Activated CD8-positive, alpha-beta memory T cell treated with anti-CD3 and anti-CD28 coated beads for 1 hour (primary cell): ENCODE data around the gene SPP1.
"Not testable (repeated sequence)": the region's sequence is repeated elsewhere in the genome, so short reads cannot be mapped to it uniquely, and the experiment has no call there.

Source experiments
- DNase-seq, 2 donors: peaks; one replicate each; pipeline ENCODE4 v3.0.0-alpha.2; 2020; ENCODE audit warnings: low read depth in 1 of 2; ENCODE audit errors: extremely low read depth in 1 of 2

Gene SPP1

DNA sequence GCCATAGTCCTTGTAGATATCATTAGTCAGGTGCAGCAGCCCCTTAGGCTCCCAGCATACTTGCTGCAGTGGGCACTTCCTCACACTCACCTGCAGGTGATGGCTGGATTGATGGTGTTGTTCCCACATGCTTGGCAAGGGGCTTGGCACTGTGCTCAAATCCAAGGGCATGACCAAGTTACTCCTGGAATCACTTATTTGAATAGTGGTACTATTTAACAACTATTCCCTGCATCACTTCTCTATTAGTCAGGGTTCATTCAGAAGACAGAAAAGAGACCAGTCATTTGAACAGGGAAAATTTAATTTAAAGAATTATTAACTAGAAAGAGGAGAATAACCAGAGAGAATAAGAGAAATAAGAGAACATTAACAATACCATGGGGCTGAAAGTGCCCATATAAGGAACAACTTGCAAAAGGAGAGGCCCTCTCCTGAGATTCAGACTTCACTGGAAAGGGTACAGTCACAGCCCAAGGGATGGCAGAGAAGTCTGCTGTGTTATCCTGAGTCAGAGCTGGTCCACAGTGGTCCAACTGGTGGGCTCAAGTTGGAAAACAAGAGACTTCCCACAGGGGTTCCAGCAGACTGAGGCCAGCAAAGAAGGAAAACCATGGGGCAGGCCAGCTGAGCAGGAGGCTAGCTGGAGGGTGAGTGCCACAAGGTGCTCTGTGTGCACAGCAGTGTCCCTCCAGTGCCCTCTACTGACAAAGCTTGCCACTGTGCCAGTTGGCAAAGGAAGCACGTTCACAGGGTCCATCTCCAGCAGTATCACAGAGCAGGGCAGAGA, 9.8 kb downstream of the SPP1 start:
- no peak for DNase-seq

- no peak for DNase-seq
Observed at GRCh38 chr4:87985887-87986200, 10.3 kb downstream of the SPP1 start.

GRCh38 chr4:87986508-87986907, 11.0 kb downstream of the SPP1 start:
- no peak for DNase-seq

GRCh38 chr4:87989765-87990164, 14.3 kb downstream of the SPP1 start:
- no peak for DNase-seq

GRCh38 chr4:87995435-87995834, 19.9 kb downstream of the SPP1 start:
- DNase-seq = no peak

GRCh38 chr4:87999191-87999691, 23.7 kb downstream of the SPP1 start:
- not testable (repeated sequence) for DNase-seq

DNA sequence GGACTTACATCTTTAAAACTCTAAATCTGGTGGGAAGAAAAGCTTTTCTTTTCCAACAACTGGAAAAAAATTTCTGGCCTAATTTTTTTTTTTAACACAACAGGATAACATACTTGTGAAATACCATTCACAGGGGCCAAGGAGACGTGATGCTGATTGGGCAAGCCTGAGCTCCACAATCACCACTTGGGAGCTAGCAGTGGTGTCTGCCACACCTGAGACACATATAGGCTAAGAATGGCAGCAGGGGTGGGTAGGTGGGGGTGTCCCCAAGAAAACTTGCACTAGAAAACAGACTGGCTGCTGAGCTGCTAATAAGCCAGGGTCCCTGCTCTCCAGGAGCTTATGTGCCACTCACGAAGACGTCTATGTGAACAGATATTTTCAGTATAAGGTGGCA, 26.4 kb downstream of the SPP1 start:
- no peak for DNase-seq

DNA sequence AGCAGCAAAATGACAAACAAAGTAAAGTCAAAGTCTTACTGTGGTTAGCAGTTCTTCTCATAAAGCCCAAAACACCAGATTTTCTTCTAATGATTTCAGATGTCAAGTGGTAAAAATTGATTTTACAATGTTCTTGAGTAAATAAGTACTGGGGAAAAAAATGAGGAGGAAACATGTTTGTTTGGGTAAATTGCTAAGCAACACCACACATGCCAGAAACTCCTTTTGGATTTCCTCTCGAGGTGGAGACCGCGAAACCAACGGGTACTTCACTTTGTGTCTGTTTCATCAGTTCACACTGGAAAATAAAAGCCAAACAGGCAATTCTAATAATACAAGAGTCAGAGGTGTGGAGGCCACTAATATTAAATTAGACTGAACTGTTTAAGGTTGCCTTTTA, 27.3 kb downstream of the SPP1 start:
- no peak for DNase-seq

GRCh38 chr4:88003261-88003660, 27.7 kb downstream of the SPP1 start:
- no peak for DNase-seq

DNA sequence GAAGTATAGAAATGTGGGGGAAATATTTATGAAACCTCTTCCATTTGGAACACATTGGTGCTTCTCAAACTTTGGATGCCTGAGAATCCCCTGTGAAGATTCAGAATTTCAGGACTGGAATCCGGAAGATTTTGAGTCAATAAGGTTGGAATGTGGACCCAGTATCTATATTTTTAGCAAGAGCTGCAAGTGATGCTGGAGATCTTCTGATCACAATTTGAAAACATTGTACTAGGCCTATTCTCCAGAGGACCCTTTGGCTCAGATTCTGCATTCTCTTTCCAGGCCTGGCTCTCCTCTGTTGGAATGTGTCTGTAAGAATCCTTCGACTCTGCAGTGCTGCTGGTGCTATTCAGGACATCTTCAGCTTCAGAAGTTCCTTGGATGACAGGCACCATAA, 29.6 kb downstream of the SPP1 start:
- DNase-seq = no peak

- no peak for DNase-seq
Observed at GRCh38 chr4:88005946-88006345, 30.4 kb downstream of the SPP1 start.

GRCh38 chr4:88006956-88007303, 31.4 kb downstream of the SPP1 start:
- DNase-seq = no peak

DNA sequence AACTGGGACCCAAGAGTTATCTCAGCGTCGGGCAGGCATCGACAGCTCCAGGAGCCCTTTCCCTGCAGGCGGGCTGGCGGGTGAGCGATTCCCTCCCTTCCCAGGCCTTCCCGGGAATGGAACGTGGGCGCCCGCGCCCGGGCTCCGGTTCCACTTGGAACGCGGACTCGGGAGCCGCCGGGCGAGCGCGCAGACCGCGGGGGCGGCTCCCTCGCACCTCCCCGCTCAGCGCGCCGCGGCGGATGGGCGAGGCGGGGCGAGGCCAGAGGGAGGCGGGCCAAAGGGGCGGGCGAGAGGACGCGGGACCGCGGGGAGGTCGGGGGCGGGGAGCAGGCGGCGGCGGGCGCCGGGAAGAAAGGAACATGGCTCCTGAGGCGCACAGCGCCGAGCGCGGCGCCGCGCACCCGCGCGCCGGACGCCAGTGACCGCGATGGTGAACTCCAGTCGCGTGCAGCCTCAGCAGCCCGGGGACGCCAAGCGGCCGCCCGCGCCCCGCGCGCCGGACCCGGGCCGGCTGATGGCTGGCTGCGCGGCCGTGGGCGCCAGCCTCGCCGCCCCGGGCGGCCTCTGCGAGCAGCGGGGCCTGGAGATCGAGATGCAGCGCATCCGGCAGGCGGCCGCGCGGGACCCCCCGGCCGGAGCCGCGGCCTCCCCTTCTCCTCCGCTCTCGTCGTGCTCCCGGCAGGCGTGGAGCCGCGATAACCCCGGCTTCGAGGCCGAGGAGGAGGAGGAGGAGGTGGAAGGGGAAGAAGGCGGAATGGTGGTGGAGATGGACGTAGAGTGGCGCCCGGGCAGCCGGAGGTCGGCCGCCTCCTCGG, 32.0 kb downstream of the SPP1 start, which contains the start of gene PKD2:
PKD2 (plus strand) TSS at position 332 of the 818 bp plus-strand sequence; CDS start at position 431, 99 bp downstream.
- DNase-seq = peak; percentile 14 to 74

GRCh38 chr4:88008122-88008742, 32.7 kb downstream of the SPP1 start:
- DNase-seq = no peak

DNA sequence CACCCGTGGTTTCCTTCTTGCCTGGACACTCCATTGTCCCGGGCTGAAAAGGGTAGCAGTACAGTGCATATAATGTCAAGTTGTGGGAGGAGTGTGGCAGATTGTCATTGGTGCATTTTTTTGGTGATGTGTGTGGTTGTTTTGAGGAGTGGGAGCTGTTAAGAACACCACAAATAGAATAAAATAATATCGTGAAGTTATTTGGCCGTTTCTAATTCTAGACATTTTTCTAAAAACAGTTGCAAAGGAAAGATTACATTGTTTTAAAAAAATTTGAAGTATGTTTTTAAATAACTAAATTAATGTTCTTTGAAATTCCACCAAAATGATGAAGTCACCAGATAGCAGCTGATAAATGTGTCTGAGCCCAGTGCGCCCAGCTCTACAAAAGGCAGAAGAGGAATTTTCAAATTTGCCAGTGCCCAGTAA, 33.2 kb downstream of the SPP1 start:
- no peak for DNase-seq

GRCh38 chr4:88009871-88010270, 34.4 kb downstream of the SPP1 start:
- DNase-seq = no peak

DNA sequence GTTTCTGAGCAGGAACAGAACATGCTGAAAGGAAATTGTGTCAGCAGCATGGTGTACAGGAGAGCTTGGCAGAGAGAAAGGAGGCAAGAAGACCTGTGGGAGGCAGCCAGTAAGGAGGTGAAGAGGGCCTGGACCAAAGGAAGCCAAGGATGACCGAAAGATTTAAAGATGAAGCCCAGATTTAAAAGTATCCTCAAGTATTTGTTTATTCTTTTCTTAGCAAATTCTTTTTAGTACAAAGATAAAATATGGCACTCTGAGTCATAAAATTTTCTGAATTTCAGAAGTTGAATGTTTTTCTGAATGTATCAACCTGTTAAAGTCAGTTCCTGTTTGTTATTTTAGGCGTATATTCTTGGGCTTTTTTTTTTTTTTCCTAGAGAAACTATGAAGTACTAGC, 35.5 kb downstream of the SPP1 start:
- no peak for DNase-seq

GRCh38 chr4:88012647-88013046, 37.1 kb downstream of the SPP1 start:
- no peak for DNase-seq

DNA sequence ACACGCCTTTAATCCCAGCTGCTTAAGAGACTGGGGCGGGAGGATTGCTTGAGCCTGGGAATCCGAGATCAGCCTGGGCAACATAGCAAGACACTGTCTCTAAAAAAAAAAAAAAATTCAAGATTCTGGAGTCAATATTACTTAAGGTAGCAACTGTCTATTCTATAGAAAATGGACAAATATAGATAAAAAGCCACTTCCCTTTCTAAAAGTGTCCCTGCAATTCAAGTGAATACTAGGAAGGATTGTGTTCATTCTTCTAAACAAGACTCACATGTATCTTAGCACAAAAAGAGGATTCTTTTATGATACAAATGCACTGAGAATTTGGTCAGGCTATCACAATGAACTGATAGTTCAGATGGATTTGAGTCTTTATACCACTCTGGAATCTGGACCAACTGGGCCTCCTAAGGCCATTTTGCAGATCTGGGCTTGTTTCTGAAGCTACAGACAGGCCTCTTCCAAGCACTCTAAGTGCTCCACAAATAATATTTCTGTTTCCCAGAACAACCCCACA, 38.9 kb downstream of the SPP1 start:
- no peak for DNase-seq

GRCh38 chr4:88015659-88016295, 40.3 kb downstream of the SPP1 start:
- no peak for DNase-seq
